HCT116 (cell line): ENCODE measurements around the gene FCHO2. TPM values are rescaled to one million over a fixed set of nuclear protein-coding genes. Genes with fewer than 3 reads are reported as not detected.

Experiments
- ATAC-seq: fragments of 200-7000 bp; cut with Tn5 transposase; 2 replicates; pipeline ENCODE4 v1.9.1; 2020; ENCODE audit warnings: mild to moderate bottlenecking, moderate library complexity
- BruUV-seq: library from RNA; stranded (reverse); fragments of 400-500 nt; replicated peaks from 2 replicates; lab custom pipeline; 2021; lab: Mats Ljungman, UMichigan
- CTCF ChIA-PET: fragments of 300-600 bp; sonication (Branson Sonifier 250); formaldehyde crosslinking; loops from one replicate; lab custom pipeline; 2021; ENCODE audit warnings: antibody characterized with exemption; lab: Charles Lee
- POLR2A ChIA-PET: fragments of 300-600, 350-600 bp; sonication (Branson Sonifier 250); formaldehyde crosslinking; loops from one replicate; lab custom pipeline; 2021; ENCODE audit warnings: antibody characterized with exemption; lab: Charles Lee
- RAD21 ChIA-PET, 2 experiments: fragments of 300-600 bp; sonication (Branson Sonifier 250); formaldehyde crosslinking; loops; one replicate each; lab custom pipeline; 2023; ENCODE audit warnings: low total read pairs in 2 of 2; ENCODE audit not compliant: uncharacterized antibody in 2 of 2, unreplicated experiment in 2 of 2, low non-redundant PET in 1 of 2; lab: Charles Lee
- DNase-seq: peaks from one replicate; pipeline ENCODE4 v3.0.0-alpha.2; 2010; ENCODE audit warnings: low read depth, low spot score
- H2AFZ ChIP-seq: fragments of 200-600 bp; shearing (Covaris generic), sonication (generic); 2 replicates; pipeline ENCODE4 v1.6.1; 2017; ENCODE audit warnings: low read depth, mixed run types, mixed read lengths, antibody characterized with exemption, low read length; ENCODE audit not compliant: poor library complexity, severe bottlenecking
- H3K27ac ChIP-seq: 2 replicates; pipeline ENCODE4 v1.5.1; 2012; ENCODE audit warnings: low read depth, low read length
- H3K27me3 ChIP-seq: fragments of 200-600 bp; sonication (generic); 2 replicates; pipeline ENCODE4 v1.6.1; 2016; ENCODE audit warnings: mixed run types, low read length, mixed read lengths; ENCODE audit not compliant: insufficient read depth
- H3K36me3 ChIP-seq, 2 experiments: fragments of 200-500 bp in 1 of 2; fragments of 200-600 bp in 1 of 2; sonication (Bioruptor generic) in 1 of 2; sonication (generic) in 1 of 2; 2 replicates each; pipeline versions ENCODE4 v1.5.1 to v1.6.1; 2014 to 2016; ENCODE audit warnings: low read length in 2 of 2, inconsistent platforms in 1 of 2, mixed read lengths in 1 of 2, mixed run types in 1 of 2; ENCODE audit not compliant: insufficient read depth in 2 of 2, control insufficient read depth in 1 of 2
- H3K4me1 ChIP-seq, 2 experiments: fragments of 200-600 bp in 1 of 2; sonication (generic) in 1 of 2; 2 replicates each; pipeline versions ENCODE4 v1.5.1 to v1.6.1; 2012 to 2017; ENCODE audit warnings: low read length in 2 of 2, inconsistent platforms in 1 of 2, mild to moderate bottlenecking in 1 of 2, mixed read lengths in 1 of 2, mixed run types in 1 of 2, moderate library complexity in 1 of 2; ENCODE audit not compliant: insufficient read depth in 2 of 2, control insufficient read depth in 1 of 2
- H3K4me2 ChIP-seq: fragments of 200-600 bp; sonication (generic); 2 replicates; pipeline ENCODE4 v1.6.1; 2017; ENCODE audit warnings: mixed run types, low read length, mixed read lengths
- H3K4me3 ChIP-seq, 2 experiments: fragments of 200-600 bp in 1 of 2; sonication (generic) in 1 of 2; replicated peaks in 1 of 2; 2 replicates each; pipeline ENCODE4 v1.5.1; 2011 to 2016; ENCODE audit warnings: low read length in 2 of 2, control low read depth in 1 of 2, low read depth in 1 of 2, mild to moderate bottlenecking in 1 of 2, mixed read lengths in 1 of 2, mixed run types in 1 of 2
- H3K79me2 ChIP-seq: fragments of 200-600 bp; sonication (generic); 2 replicates; pipeline ENCODE4 v1.6.1; 2017; ENCODE audit warnings: mild to moderate bottlenecking, mixed run types, low read length, moderate library complexity, mixed read lengths; ENCODE audit not compliant: insufficient read depth
- H3K9ac ChIP-seq: fragments of 200-600 bp; sonication (generic); 2 replicates; pipeline ENCODE4 v1.6.1; 2016; ENCODE audit warnings: low read length, mixed read lengths
- H3K9me2 ChIP-seq: fragments of 200-600 bp; sonication (generic), shearing (Covaris generic); 2 replicates; pipeline ENCODE4 v1.6.1; 2017; ENCODE audit warnings: mixed run types, mild to moderate bottlenecking, moderate library complexity; ENCODE audit not compliant: insufficient read depth
- H3K9me3 ChIP-seq, 2 experiments: fragments of 200-500 bp in 1 of 2; fragments of 200-600 bp in 1 of 2; sonication (Bioruptor generic) in 1 of 2; sonication (generic) in 1 of 2; 2 replicates each; pipeline ENCODE4 v1.6.1; 2014 to 2017; ENCODE audit warnings: low read length in 2 of 2, mixed read lengths in 2 of 2, inconsistent platforms in 1 of 2, low read depth in 1 of 2, mild to moderate bottlenecking in 1 of 2, mixed run types in 1 of 2, moderate library complexity in 1 of 2; ENCODE audit not compliant: control insufficient read depth in 1 of 2, insufficient read depth in 1 of 2
- H4K20me1 ChIP-seq: fragments of 200-600 bp; sonication (generic), shearing (Covaris generic); 2 replicates; pipeline ENCODE4 v1.6.1; 2017; ENCODE audit warnings: mixed run types, mild to moderate bottlenecking, moderate library complexity; ENCODE audit not compliant: insufficient read depth
- RAD21 ChIP-seq: IDR thresholded peaks from 2 replicates; pipeline ENCODE4 v1.6.1; 2012; ENCODE audit warnings: low read depth, mild to moderate bottlenecking
- intact Hi-C: fragments of 100-400 bp; cut with micrococcal nuclease; formaldehyde crosslinking; loops from 2 replicates; pipeline ENCODE4 v1.10.0; 2022
- total RNA-seq: library from RNA; stranded (reverse); gene quantifications from one replicate; pipeline ENCODE4 v1.2.1, GENCODE V29; 2021; ENCODE audit not compliant: unreplicated experiment
- TF ChIP-seq, protein P1 (sequence below): IDR thresholded peaks from 2 replicates; pipeline ENCODE4 v1.6.1; 2012; ENCODE audit warnings: low read depth
- TF ChIP-seq, protein P2 (sequence below), 3 experiments: fragments of 200-600 bp in 1 of 3; sonication (generic) in 1 of 3; IDR thresholded peaks in 2 of 3; conservative IDR thresholded peaks in 1 of 3; 2 replicates each; pipeline ENCODE4 v1.5.1; 2012 to 2017; ENCODE audit warnings: low read depth in 2 of 3, low read length in 2 of 3, antibody characterized with exemption in 1 of 3, borderline replicate concordance in 1 of 3, control low read depth in 1 of 3, mild to moderate bottlenecking in 1 of 3, mixed read lengths in 1 of 3, mixed run types in 1 of 3, moderate library complexity in 1 of 3; ENCODE audit not compliant: insufficient read depth in 1 of 3

Gene FCHO2
- total RNA-seq, 1 experiment from 2014 or later = 18.7 TPM

DNA sequence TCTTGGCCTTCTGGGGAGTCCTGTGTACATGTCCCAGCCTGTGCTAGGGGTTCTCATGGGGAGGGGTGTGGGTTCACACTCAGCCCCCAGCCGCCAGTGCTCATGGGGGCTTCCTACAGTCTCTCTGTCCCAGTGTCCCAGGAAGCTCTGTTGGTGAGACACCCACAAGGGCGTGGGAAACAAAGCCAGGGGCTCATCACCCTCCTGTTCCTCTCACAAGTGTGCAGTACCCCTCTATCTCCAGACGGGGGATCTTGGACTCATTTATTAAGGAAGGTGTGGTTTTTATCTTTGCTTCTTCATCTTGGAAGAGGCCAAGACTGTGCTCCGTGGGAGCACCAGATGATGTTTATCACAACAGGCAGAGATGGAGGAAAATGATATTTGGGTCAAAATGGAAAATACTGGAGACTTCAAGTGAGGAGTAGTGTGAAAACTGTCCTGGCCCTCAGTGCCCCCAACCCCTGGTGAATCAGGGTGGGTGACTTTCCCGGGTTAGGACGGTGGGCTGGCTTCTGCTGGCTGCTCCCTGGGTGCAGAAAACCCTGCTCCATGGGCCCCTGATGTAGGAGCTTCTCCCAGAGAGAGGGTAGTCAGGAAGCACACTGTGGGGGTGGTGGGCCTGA, 179.7 kb downstream of the FCHO2 start:
- no peak overlapping the region for H3K27ac ChIP-seq
- TF ChIP-seq, protein P1, sequence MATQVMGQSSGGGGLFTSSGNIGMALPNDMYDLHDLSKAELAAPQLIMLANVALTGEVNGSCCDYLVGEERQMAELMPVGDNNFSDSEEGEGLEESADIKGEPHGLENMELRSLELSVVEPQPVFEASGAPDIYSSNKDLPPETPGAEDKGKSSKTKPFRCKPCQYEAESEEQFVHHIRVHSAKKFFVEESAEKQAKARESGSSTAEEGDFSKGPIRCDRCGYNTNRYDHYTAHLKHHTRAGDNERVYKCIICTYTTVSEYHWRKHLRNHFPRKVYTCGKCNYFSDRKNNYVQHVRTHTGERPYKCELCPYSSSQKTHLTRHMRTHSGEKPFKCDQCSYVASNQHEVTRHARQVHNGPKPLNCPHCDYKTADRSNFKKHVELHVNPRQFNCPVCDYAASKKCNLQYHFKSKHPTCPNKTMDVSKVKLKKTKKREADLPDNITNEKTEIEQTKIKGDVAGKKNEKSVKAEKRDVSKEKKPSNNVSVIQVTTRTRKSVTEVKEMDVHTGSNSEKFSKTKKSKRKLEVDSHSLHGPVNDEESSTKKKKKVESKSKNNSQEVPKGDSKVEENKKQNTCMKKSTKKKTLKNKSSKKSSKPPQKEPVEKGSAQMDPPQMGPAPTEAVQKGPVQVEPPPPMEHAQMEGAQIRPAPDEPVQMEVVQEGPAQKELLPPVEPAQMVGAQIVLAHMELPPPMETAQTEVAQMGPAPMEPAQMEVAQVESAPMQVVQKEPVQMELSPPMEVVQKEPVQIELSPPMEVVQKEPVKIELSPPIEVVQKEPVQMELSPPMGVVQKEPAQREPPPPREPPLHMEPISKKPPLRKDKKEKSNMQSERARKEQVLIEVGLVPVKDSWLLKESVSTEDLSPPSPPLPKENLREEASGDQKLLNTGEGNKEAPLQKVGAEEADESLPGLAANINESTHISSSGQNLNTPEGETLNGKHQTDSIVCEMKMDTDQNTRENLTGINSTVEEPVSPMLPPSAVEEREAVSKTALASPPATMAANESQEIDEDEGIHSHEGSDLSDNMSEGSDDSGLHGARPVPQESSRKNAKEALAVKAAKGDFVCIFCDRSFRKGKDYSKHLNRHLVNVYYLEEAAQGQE = no peak
- peak; percentile 50 for TF ChIP-seq RAD21
- TF ChIP-seq, protein P2, sequence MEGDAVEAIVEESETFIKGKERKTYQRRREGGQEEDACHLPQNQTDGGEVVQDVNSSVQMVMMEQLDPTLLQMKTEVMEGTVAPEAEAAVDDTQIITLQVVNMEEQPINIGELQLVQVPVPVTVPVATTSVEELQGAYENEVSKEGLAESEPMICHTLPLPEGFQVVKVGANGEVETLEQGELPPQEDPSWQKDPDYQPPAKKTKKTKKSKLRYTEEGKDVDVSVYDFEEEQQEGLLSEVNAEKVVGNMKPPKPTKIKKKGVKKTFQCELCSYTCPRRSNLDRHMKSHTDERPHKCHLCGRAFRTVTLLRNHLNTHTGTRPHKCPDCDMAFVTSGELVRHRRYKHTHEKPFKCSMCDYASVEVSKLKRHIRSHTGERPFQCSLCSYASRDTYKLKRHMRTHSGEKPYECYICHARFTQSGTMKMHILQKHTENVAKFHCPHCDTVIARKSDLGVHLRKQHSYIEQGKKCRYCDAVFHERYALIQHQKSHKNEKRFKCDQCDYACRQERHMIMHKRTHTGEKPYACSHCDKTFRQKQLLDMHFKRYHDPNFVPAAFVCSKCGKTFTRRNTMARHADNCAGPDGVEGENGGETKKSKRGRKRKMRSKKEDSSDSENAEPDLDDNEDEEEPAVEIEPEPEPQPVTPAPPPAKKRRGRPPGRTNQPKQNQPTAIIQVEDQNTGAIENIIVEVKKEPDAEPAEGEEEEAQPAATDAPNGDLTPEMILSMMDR (IDR thresholded peaks at IDR 0.05 in 2 of 3, conservative IDR thresholded peaks at IDR 0.05 in 1 of 3; ENCODE audit: borderline replicate concordance in 1 of 3, insufficient read depth in 1 of 3, low read depth in 2 of 3, low read length in 2 of 3) = peak; percentile 36 to 62 (median 57); a peak in 5 of 6 replicates
- TF ChIP-seq, all 23 proteins: peak for 2
- Histone ChIP-seq H2AFZ (no peak overlapping the region), H3K9ac (no peak overlapping the region), H3K27me3 (no peaks in the 10 kb centered on the region), H3K9me2 (no peaks in the 10 kb centered on the region), H3K4me1 (no peaks in the 10 kb centered on the region), H3K36me3 (no peaks in the 10 kb centered on the region), H4K20me1 (no peaks in the 10 kb centered on the region), H3K9me3 (no peaks in the 10 kb centered on the region), H3K4me3 (no peak overlapping the region), H3K4me2 (no peak overlapping the region), H3K79me2 (no peaks in the 10 kb centered on the region)
- intact Hi-C loops = loop anchor here (5.0 kb wide), 1 partner anchor 317 kb away; no protein-coding TSS in a partner anchor
- DNase-seq = peak; percentile 31
- ATAC-seq = peak; percentile 93
- ChIA-PET RAD21 (no interaction called here), POLR2A (no interaction called here), CTCF (no interaction called here)
- no TSS peak for BruUV-seq
